Muscle layer of duodenum (tissue), 2 donors: ENCODE data around the gene FAM20C.

Experiments
- H3K27ac ChIP-seq: one replicate; pipeline ENCODE4 v1.7.0; 2013; ENCODE audit warnings: mild to moderate bottlenecking, low read length
- H3K27me3 ChIP-seq: one replicate; pipeline ENCODE4 v1.7.0; 2013; ENCODE audit warnings: low read depth, mild to moderate bottlenecking, control low read depth, low read length
- H3K36me3 ChIP-seq, 2 donors: one replicate each; pipeline ENCODE4 v1.7.0; 2013; ENCODE audit warnings: low read length in 2 of 2, control low read depth in 1 of 2, mild to moderate bottlenecking in 1 of 2; ENCODE audit not compliant: insufficient read depth in 2 of 2, control insufficient read depth in 1 of 2
- H3K4me1 ChIP-seq, 2 donors: one replicate each; pipeline ENCODE4 v1.7.0; 2013; ENCODE audit warnings: low read length in 2 of 2, mild to moderate bottlenecking in 2 of 2, control low read depth in 1 of 2, moderate library complexity in 1 of 2; ENCODE audit not compliant: insufficient read depth in 2 of 2, control insufficient read depth in 1 of 2
- H3K4me3 ChIP-seq, 2 donors: one replicate each; pipeline ENCODE4 v1.7.0; 2013; ENCODE audit warnings: low read length in 2 of 2, low read depth in 1 of 2, mild to moderate bottlenecking in 1 of 2
- H3K9me3 ChIP-seq, 2 donors: one replicate each; pipeline ENCODE4 v1.7.0; 2013; ENCODE audit warnings: low read length in 2 of 2, control low read depth in 1 of 2, mild to moderate bottlenecking in 1 of 2; ENCODE audit not compliant: control insufficient read depth in 1 of 2
- donor health status: healthy.

Gene FAM20C

GRCh38 chr7:191981-192649 lies at the start of gene FAM20C:
Gene FAM20C (plus strand): TSS chr7:192571. CDS start chr7:193200, 629 bp downstream.
- Histone ChIP-seq H3K4me3 (peak within 1 kb of the TSS; percentile 87 to 88), H3K4me1 (peaks cover 3 to 42% of the 10 kb centered on the region in 2 donors), H3K27me3 (no peaks in the 10 kb centered on the region), H3K36me3 (peaks cover 15 to 21% of the 10 kb centered on the region in 2 donors), H3K9me3 (no peaks in the 10 kb centered on the region), H3K27ac (no peak within 1 kb of the TSS)

GRCh38 chr7:143145-143751 lies 49.1 kb upstream of the FAM20C start:
- no peaks in the 10 kb centered on the region for H3K36me3 ChIP-seq
- H3K9me3 ChIP-seq = no peaks in the 10 kb centered on the region
- no peak overlapping the region for H3K27ac ChIP-seq
- peaks cover 4 to 10% of the 10 kb centered on the region in 2 donors for H3K4me1 ChIP-seq
- H3K27me3 ChIP-seq = no peaks in the 10 kb centered on the region
- no peak overlapping the region for H3K4me3 ChIP-seq

- H3K4me1 ChIP-seq = peaks cover 4 to 10% of the 10 kb centered on the region in 2 donors
- no peaks in the 10 kb centered on the region for H3K9me3 ChIP-seq
- no peaks in the 10 kb centered on the region for H3K36me3 ChIP-seq
- H3K4me3 ChIP-seq = no peak overlapping the region
- H3K27ac ChIP-seq = no peak overlapping the region
- no peaks in the 10 kb centered on the region for H3K27me3 ChIP-seq
Measured at GRCh38 chr7:143811-144453, 48.4 kb upstream of the FAM20C start.

GRCh38 chr7:144454-144826 lies 47.9 kb upstream of the FAM20C start:
- Histone ChIP-seq H3K27ac (no peak overlapping the region), H3K4me1 (peaks cover 4 to 10% of the 10 kb centered on the region in 2 donors), H3K27me3 (no peaks in the 10 kb centered on the region), H3K4me3 (no peak overlapping the region), H3K36me3 (no peaks in the 10 kb centered on the region), H3K9me3 (no peaks in the 10 kb centered on the region)

DNA sequence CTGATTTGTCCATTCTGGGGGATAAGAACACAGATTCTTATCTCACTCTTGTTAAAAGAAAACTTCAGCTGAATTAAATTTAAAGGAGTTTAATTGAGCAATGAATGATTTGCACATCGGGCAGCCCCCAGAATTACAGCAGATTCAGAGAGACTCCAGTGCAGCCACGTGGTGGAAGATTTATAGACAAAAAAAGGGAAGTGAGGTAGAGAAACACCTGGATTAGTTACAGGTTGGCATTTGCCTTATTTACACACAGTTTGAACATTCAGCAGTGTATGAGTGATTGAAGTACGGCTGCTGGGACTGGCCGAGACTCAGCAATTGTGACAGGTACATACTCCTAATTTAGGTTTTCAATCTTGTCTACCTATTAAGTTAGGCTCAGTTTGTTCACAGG lies 46.5 kb upstream of the FAM20C start:
- H3K27me3 ChIP-seq = no peaks in the 10 kb centered on the region
- no peaks in the 10 kb centered on the region for H3K9me3 ChIP-seq
- no peak overlapping the region for H3K4me3 ChIP-seq
- H3K36me3 ChIP-seq = no peaks in the 10 kb centered on the region
- H3K4me1 ChIP-seq = peaks cover 15% of the 10 kb centered on the region in 2 donors
- H3K27ac ChIP-seq = no peak overlapping the region

- H3K27ac ChIP-seq = peak overlapping the region; percentile 96
- no peaks in the 10 kb centered on the region for H3K36me3 ChIP-seq
- H3K9me3 ChIP-seq = no peaks in the 10 kb centered on the region
- no peaks in the 10 kb centered on the region for H3K27me3 ChIP-seq
- peaks cover 5 to 12% of the 10 kb centered on the region in 2 donors for H3K4me1 ChIP-seq
- H3K4me3 ChIP-seq = peak overlapping the region; percentile 66
Measured at GRCh38 chr7:148543-148931, 43.8 kb upstream of the FAM20C start.

DNA sequence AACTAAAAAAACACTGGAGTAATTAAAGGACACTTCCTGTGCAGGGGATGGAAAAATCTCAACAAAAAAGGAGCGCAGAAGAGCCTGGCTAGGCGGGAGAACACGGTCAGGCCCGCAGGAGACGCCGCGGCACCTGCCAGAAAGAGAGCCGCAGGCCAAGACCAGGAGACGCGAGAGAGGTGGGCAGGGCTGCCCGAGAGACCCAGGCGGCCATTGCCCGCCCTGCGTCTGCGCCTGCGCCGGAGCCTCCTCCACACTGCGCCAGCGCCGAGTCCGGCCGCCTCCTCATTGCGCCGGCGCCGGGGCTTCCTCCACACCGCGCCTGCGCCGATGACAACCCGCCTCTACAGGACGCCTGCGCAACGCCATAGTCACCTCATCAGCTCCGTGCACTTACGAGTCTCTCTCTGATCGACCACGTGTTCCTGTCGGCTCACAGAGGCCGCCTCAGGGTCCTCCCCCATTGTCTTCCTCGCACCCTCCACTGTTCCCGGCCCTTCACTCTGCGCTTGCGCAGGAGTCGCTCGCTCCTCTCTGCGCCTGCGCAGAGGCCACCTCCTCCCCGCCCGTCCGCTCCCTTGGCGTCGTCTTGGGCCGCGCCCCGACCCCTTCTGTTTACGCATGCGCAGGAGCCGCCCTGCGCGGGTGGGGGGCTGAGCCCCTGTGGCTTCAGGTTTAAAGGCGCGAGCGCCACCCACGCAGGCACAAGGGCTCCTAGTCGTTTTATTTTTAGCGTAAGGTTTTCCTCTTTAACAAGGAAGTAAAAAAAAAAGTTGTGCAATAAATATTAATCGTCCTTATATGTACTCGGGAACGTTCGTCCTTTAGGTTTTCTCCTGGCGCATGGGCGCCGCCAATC lies 43.2 kb upstream of the FAM20C start:
- Histone ChIP-seq H3K9me3 (no peaks in the 10 kb centered on the region), H3K4me1 (peaks cover 5 to 12% of the 10 kb centered on the region in 2 donors), H3K27me3 (no peaks in the 10 kb centered on the region), H3K36me3 (no peaks in the 10 kb centered on the region), H3K4me3 (peak overlapping the region; percentile 66), H3K27ac (peak overlapping the region; percentile 96)

- H3K4me3 ChIP-seq = peak overlapping the region; percentile 66
- H3K27me3 ChIP-seq = no peaks in the 10 kb centered on the region
- peak overlapping the region; percentile 96 for H3K27ac ChIP-seq
Measured at GRCh38 chr7:149791-150636, 42.4 kb upstream of the FAM20C start.

GRCh38 chr7:150811-151221 lies 41.6 kb upstream of the FAM20C start:
- Histone ChIP-seq H3K27ac (no peak overlapping the region), H3K4me3 (no peak overlapping the region), H3K36me3 (no peaks in the 10 kb centered on the region), H3K4me1 (peaks cover 5 to 16% of the 10 kb centered on the region in 2 donors), H3K9me3 (no peaks in the 10 kb centered on the region), H3K27me3 (no peaks in the 10 kb centered on the region)

More at GRCh38 chr7:149791-150636, 42.4 kb upstream of the FAM20C start:
- Histone ChIP-seq H3K36me3 (no peaks in the 10 kb centered on the region), H3K4me1 (peaks cover 5 to 12% of the 10 kb centered on the region in 2 donors), H3K9me3 (no peaks in the 10 kb centered on the region)

- Histone ChIP-seq H3K27me3 (no peaks in the 10 kb centered on the region), H3K4me1 (peaks cover 5 to 20% of the 10 kb centered on the region in 2 donors), H3K9me3 (no peaks in the 10 kb centered on the region), H3K4me3 (no peak overlapping the region), H3K36me3 (no peaks in the 10 kb centered on the region), H3K27ac (no peak overlapping the region)
Measured at GRCh38 chr7:151346-152050, 40.9 kb upstream of the FAM20C start.
